ENCODE data around the gene ZNF862.

GRCh38 chr7:149828357-149829309 is 9.5 kb upstream of the ZNF862 start:
- TF ChIP-seq CTCF (IDR thresholded peaks at IDR 0.05) (no peak), POLR2A (IDR thresholded peaks at IDR 0.05) (no peak)
